IMR-90 (cell line): ENCODE data around the gene CAMK2B. TPM values are rescaled to one million over a fixed set of nuclear protein-coding genes. Genes with fewer than 3 reads are reported as not detected.

Experiments
- ATAC-seq: fragments of 200-7000 bp; cut with Tn5 transposase; 2 replicates; pipeline ENCODE4 v1.9.1; 2020; ENCODE audit warnings: low read depth, mild to moderate bottlenecking, moderate library complexity
- BruUV-seq: library from RNA; stranded (reverse); fragments of 400-500 nt; replicated peaks from 2 replicates; lab custom pipeline; 2021; lab: Mats Ljungman, UMichigan
- CTCF ChIA-PET: fragments of 300-600 bp; formaldehyde crosslinking; extraction: SDS; loops from one replicate; lab custom pipeline; 2021; ENCODE audit warnings: antibody characterized with exemption; lab: Yijun Ruan, JAX
- POLR2A ChIA-PET: fragments of 300-600 bp; sonication (Branson Sonifier 250); formaldehyde crosslinking; loops from one replicate; lab custom pipeline; 2022; ENCODE audit warnings: antibody characterized with exemption; ENCODE audit not compliant: unreplicated experiment; lab: Charles Lee
- DNase-seq: peaks from one replicate; pipeline ENCODE4 v3.0.0; 2013
- H2AFZ ChIP-seq: replicated peaks from 2 replicates; pipeline ENCODE3; 2013; ENCODE audit warnings: low read length, mild to moderate bottlenecking; ENCODE audit not compliant: poor library complexity
- H2AK5ac ChIP-seq: 2 replicates; pipeline ENCODE4 v1.6.1; 2013; ENCODE audit warnings: low read depth, low read length, inconsistent platforms
- H2AK9ac ChIP-seq: replicated peaks from 2 replicates; pipeline ENCODE3; 2013; ENCODE audit warnings: mild to moderate bottlenecking, low read depth, low read length, moderate library complexity; ENCODE audit not compliant: poor library complexity
- H2BK120ac ChIP-seq: 2 replicates; pipeline ENCODE4 v1.6.1; 2013; ENCODE audit warnings: low read depth, low read length, inconsistent platforms
- H2BK15ac ChIP-seq: 3 replicates; pipeline ENCODE4 v1.6.1; 2013; ENCODE audit warnings: low read depth, low read length, inconsistent platforms
- H2BK20ac ChIP-seq: 2 replicates; pipeline ENCODE4 v1.6.1; 2013; ENCODE audit warnings: low read depth, mild to moderate bottlenecking, inconsistent platforms, low read length, moderate library complexity
- H2BK5ac ChIP-seq: 2 replicates; pipeline ENCODE4 v1.6.1; 2013; ENCODE audit warnings: mild to moderate bottlenecking, low read depth, low read length, inconsistent platforms; ENCODE audit not compliant: poor library complexity, severe bottlenecking
- H3K14ac ChIP-seq: replicated peaks from 2 replicates; pipeline ENCODE4 v1.6.1; 2013; ENCODE audit warnings: low read depth, low read length, inconsistent platforms
- H3K18ac ChIP-seq: 2 replicates; pipeline ENCODE4 v1.6.1; 2013; ENCODE audit warnings: low read depth, low read length, control low read depth
- H3K23ac ChIP-seq: 2 replicates; pipeline ENCODE4 v1.6.1; 2013; ENCODE audit warnings: low read depth, low read length, inconsistent platforms
- H3K27ac ChIP-seq: 2 replicates; pipeline ENCODE4 v1.5.1; 2013; ENCODE audit warnings: mild to moderate bottlenecking, control low read depth, low read length; ENCODE audit not compliant: insufficient read depth
- H3K27me3 ChIP-seq: 2 replicates; pipeline ENCODE4 v1.6.1; 2013; ENCODE audit warnings: low read length; ENCODE audit not compliant: control insufficient read depth, insufficient read depth
- H3K36me3 ChIP-seq: 2 replicates; pipeline ENCODE4 v1.6.1; 2013; ENCODE audit warnings: low read length, mixed read lengths; ENCODE audit not compliant: control insufficient read depth, insufficient read depth
- H3K4ac ChIP-seq: 2 replicates; pipeline ENCODE4 v1.6.1; 2013; ENCODE audit warnings: low read depth, low read length, inconsistent platforms
- H3K4me1 ChIP-seq: 2 replicates; pipeline ENCODE4 v1.6.1; 2013; ENCODE audit warnings: low read length, mixed read lengths; ENCODE audit not compliant: control insufficient read depth, insufficient read depth
- H3K4me2 ChIP-seq: 2 replicates; pipeline ENCODE4 v1.6.1; 2013; ENCODE audit warnings: low read depth, mild to moderate bottlenecking, control low read depth, low read length, moderate library complexity
- H3K4me3 ChIP-seq: 2 replicates; pipeline ENCODE4 v1.5.1; 2013; ENCODE audit warnings: low read depth, mild to moderate bottlenecking, control low read depth, low read length, moderate library complexity; ENCODE audit not compliant: insufficient read depth
- H3K56ac ChIP-seq: 2 replicates; pipeline ENCODE4 v1.6.1; 2013; ENCODE audit warnings: low read length, inconsistent platforms; ENCODE audit not compliant: insufficient read depth; ENCODE audit errors: extremely low read depth
- H3K79me1 ChIP-seq, 2 experiments: 2 replicates each; pipeline ENCODE4 v1.6.1; 2013; ENCODE audit warnings: low read length in 2 of 2, inconsistent platforms in 1 of 2, low read depth in 1 of 2
- H3K9ac ChIP-seq: 2 replicates; pipeline ENCODE4 v1.6.1; 2013; ENCODE audit warnings: low read depth, low read length, control low read depth
- H3K9me1 ChIP-seq: 2 replicates; pipeline ENCODE4 v1.6.1; 2013; ENCODE audit warnings: low read length, inconsistent platforms; ENCODE audit not compliant: insufficient read depth
- H3K9me3 ChIP-seq: 2 replicates; pipeline ENCODE4 v1.6.1; 2013; ENCODE audit warnings: low read length; ENCODE audit not compliant: control insufficient read depth, insufficient read depth
- H4K20me1 ChIP-seq: 2 replicates; pipeline ENCODE4 v1.6.1; 2013; ENCODE audit warnings: low read length, inconsistent platforms; ENCODE audit not compliant: insufficient read depth
- H4K5ac ChIP-seq: 2 replicates; pipeline ENCODE4 v1.6.1; 2013; ENCODE audit warnings: mild to moderate bottlenecking, low read depth, low read length, control low read depth
- H4K8ac ChIP-seq, 2 experiments: 2 replicates each; pipeline ENCODE4 v1.6.1; 2013; ENCODE audit warnings: low read depth in 2 of 2, low read length in 2 of 2, control low read depth in 1 of 2, inconsistent platforms in 1 of 2
- H4K91ac ChIP-seq: 2 replicates; pipeline ENCODE4 v1.6.1; 2013; ENCODE audit warnings: low read depth, low read length, inconsistent platforms; ENCODE audit not compliant: insufficient read depth
- BHLHE40 ChIP-seq: fragments of 150-350 bp; IDR thresholded peaks from 2 replicates; pipeline ENCODE4 v1.6.1; 2016; ENCODE audit warnings: mild to moderate bottlenecking, low read depth, low read length
- CEBPB ChIP-seq: IDR thresholded peaks from 2 replicates; pipeline ENCODE4 v1.6.1; 2012; ENCODE audit warnings: low read depth, low read length, improper control_type of control experiment
- MAFK ChIP-seq: IDR thresholded peaks from 2 replicates; pipeline ENCODE4 v1.6.1; 2012; ENCODE audit warnings: low read depth, low read length, improper control_type of control experiment
- MAZ ChIP-seq: IDR thresholded peaks from 2 replicates; pipeline ENCODE4 v1.6.1; 2012; ENCODE audit warnings: low read depth, mild to moderate bottlenecking, low read length, improper control_type of control experiment, moderate library complexity, borderline replicate concordance
- NFE2L2 ChIP-seq: fragments of 150-350 bp; IDR thresholded peaks from 2 replicates; pipeline ENCODE4 v1.6.1; 2016; ENCODE audit warnings: low read depth, mild to moderate bottlenecking, low read length
- POLR2A ChIP-seq: IDR thresholded peaks from 2 replicates; pipeline ENCODE4 v1.6.1; 2012; ENCODE audit warnings: mild to moderate bottlenecking, low read depth, low read length
- RFX5 ChIP-seq: IDR thresholded peaks from 2 replicates; pipeline ENCODE4 v1.8.0; 2012; ENCODE audit warnings: low read depth, mild to moderate bottlenecking, low read length, moderate library complexity
- SMC3 ChIP-seq: fragments of 150-350 bp; IDR thresholded peaks from 2 replicates; pipeline ENCODE4 v1.6.1; 2016; ENCODE audit warnings: low read depth, mild to moderate bottlenecking, antibody characterized with exemption, low read length, moderate library complexity
- WGBS, 2 experiments: methylation state at CpG; one replicate each; pipeline versions ENCODE4 v1.1.5 to v1.1.7; 2013; ENCODE audit warnings: missing lambda C conversion rate in 2 of 2; ENCODE audit not compliant: insufficient read length in 1 of 2; ENCODE audit errors: extremely low coverage in 2 of 2; 5-methylcytosine and 5-hydroxymethylcytosine counted together
- dilution Hi-C: fragments of 300-500 bp; cut with HindIII; formaldehyde crosslinking; loops from one replicate; pipeline ENCODE4 v1.14.3; 2018; ENCODE audit warnings: low sequenced_read_pairs; ENCODE audit not compliant: unreplicated experiment
- in situ Hi-C: fragments of 300-500 bp; cut with MboI; formaldehyde crosslinking; loops from 3 replicates; pipeline ENCODE4 v1.14.3; 2019; ENCODE audit warnings: low sequenced_read_pairs, inconsistent platforms, mixed read lengths
- intact Hi-C: fragments of 100-400 bp; cut with micrococcal nuclease; formaldehyde crosslinking; loops from 2 replicates; pipeline ENCODE4 v1.10.0; 2022
- polyA plus RNA-seq, 3 experiments: library from polyadenylated mRNA; depleted of rRNA; stranded (reverse); fragments of >200 nt; gene quantifications; 2 replicates each; pipeline ENCODE4 v1.2.3, GENCODE V29; 2012; ENCODE audit warnings: low replicate concordance in 1 of 3
- total RNA-seq: library from RNA; depleted of rRNA; stranded (reverse); fragments of >200 nt; gene quantifications from 2 replicates; pipeline ENCODE4 v1.2.3, GENCODE V29; 2012
- TF ChIP-seq, protein P1 (sequence below): fragments of 150-350 bp; IDR thresholded peaks from 2 replicates; pipeline ENCODE4 v1.6.1; 2017; ENCODE audit warnings: mild to moderate bottlenecking, antibody characterized with exemption, low read length, low read depth

The CAMK2B gene
- total and polyA plus RNA-seq, 2 of the 4 experiments (the other 2 are of a cell fraction): 0.18 to 0.36 TPM

DNA sequence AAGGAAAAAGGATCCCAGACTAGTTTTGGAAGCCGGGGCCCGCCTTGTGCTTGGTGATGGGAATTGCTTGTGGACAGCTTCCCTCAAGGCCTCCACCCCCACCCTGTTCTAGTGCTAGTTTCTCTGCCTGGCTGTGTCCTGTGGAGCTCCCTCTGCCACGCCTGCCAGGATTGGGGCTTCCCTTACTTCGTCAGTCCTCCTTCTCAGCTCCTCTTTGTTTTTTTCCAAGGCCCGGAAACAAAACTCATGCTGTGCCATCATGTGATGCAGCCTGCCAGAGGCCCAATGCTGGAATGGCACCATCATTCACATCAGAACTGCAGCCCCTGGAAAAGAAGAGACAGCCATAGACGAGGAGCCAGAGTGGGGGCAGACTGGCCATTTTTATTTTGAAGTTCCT is 113.4 kb downstream of the CAMK2B start:
- no peak overlapping the region for H3K4me2 ChIP-seq
- H2BK15ac ChIP-seq: no peak overlapping the region
- dilution Hi-C loops (no loop called here), intact Hi-C loops (no loop called here), in situ Hi-C loops (no loop called here)
- WGBS, 2 experiments: 93% methylated on average over 3 of the region's 6 CpGs; no CpG with 5 or more reads in 1 of the 2 experiments
- H3K27me3 ChIP-seq: no peaks in the 10 kb centered on the region
- TF ChIP-seq CEBPB: no peak
- TF ChIP-seq MAZ: no peak
- TF ChIP-seq MAFK: no peak
- TF ChIP-seq NFE2L2: no peak
- TF ChIP-seq SMC3: no peak
- TF ChIP-seq, protein P1, sequence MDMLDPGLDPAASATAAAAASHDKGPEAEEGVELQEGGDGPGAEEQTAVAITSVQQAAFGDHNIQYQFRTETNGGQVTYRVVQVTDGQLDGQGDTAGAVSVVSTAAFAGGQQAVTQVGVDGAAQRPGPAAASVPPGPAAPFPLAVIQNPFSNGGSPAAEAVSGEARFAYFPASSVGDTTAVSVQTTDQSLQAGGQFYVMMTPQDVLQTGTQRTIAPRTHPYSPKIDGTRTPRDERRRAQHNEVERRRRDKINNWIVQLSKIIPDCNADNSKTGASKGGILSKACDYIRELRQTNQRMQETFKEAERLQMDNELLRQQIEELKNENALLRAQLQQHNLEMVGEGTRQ: no peak
- TF ChIP-seq POLR2A: no peak
- TF ChIP-seq BHLHE40: no peak
- TF ChIP-seq RFX5: no peak
- no peaks in the 10 kb centered on the region; the same call in 1 of the 2 replicates for H3K9me1 ChIP-seq
- no peak overlapping the region for H3K23ac ChIP-seq
- no peak overlapping the region for H3K4ac ChIP-seq
- H3K79me1 ChIP-seq: peaks cover 11 to 25% of the 10 kb centered on the region in 2 experiments
- H3K36me3 ChIP-seq: peaks cover 62% of the 10 kb centered on the region
- no peak overlapping the region for H2BK5ac ChIP-seq
- no peak overlapping the region for H4K8ac ChIP-seq
- H3K4me3 ChIP-seq: no peak overlapping the region
- no peak overlapping the region for H2BK120ac ChIP-seq
- peaks cover 12% of the 10 kb centered on the region for H4K20me1 ChIP-seq
- H2BK20ac ChIP-seq: no peak overlapping the region
- no peak overlapping the region for H4K91ac ChIP-seq
- H3K9ac ChIP-seq: no peak overlapping the region
- ATAC-seq (no peak), DNase-seq (no peak)
- no peak overlapping the region for H3K18ac ChIP-seq
- POLR2A ChIA-PET: interaction anchor here (0.5 kb wide), 1 partner anchor 10 kb away, joined by 5 read pairs; no protein-coding TSS in a partner anchor
- H2AK5ac ChIP-seq: no peak overlapping the region
- H2AFZ ChIP-seq: no peak overlapping the region
- no TSS peak for BruUV-seq
- H4K5ac ChIP-seq: no peak overlapping the region
- H3K4me1 ChIP-seq: no peaks in the 10 kb centered on the region
- no peak overlapping the region for H2AK9ac ChIP-seq
- CTCF ChIA-PET: no interaction called here
- no peak overlapping the region for H3K27ac ChIP-seq
- H3K9me3 ChIP-seq: no peaks in the 10 kb centered on the region
- H3K56ac ChIP-seq: no peak overlapping the region
- no peak overlapping the region for H3K14ac ChIP-seq
